Stimulated activated CD4-positive, alpha-beta T cell treated with anti-CD3 and anti-CD28 coated beads, TNF-alpha, amount 100 ng/mL, for 48 hours (primary cell): Measurements from ENCODE around the gene PDIA4.
A peak's percentile ranks its signal among the peaks of the same experiment; 100 is the strongest.
"Not testable (repeated sequence)": the region's sequence is repeated elsewhere in the genome, so short reads cannot be mapped to it uniquely, and the experiment has no call there.

Experiments
- DNase-seq, 3 donors: peaks; one replicate each; pipeline ENCODE4 v3.0.0-alpha.2; 2020; ENCODE audit warnings: low read depth in 3 of 3

PDIA4 gene

DNA sequence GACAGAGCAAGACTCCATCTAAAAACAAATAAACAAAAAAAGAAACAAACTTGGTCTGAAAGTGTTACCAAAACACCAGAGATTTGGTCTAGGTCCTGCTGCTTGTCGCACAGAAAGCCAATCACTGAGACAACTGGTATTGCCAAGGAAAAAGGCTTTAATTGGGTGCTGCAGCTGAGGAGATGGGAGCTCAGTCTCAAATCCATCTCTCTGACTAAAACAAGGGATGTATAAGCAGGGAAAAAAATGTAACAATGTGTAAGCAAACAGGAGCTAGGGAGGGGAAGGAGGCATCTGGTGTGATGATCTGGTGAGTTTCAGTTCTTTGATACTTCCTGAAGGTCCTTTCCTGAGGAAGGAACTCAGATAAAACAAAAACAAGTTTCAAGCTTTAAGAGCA, 8.4 kb upstream of the PDIA4 start:
- no peak for DNase-seq

GRCh38 chr7:149031353-149031910, 3.1 kb upstream of the PDIA4 start:
- no peak for DNase-seq

GRCh38 chr7:149030439-149030838, 2.1 kb upstream of the PDIA4 start:
- DNase-seq: not testable (repeated sequence)

GRCh38 chr7:149027611-149028345, 527 bp downstream of the PDIA4 start:
- DNase-seq: no peak

- DNase-seq: no peak
Observed at GRCh38 chr7:149027055-149027454, 1.2 kb downstream of the PDIA4 start.

- DNase-seq: no peak
Observed at GRCh38 chr7:149023662-149024061, 4.6 kb downstream of the PDIA4 start.

DNA sequence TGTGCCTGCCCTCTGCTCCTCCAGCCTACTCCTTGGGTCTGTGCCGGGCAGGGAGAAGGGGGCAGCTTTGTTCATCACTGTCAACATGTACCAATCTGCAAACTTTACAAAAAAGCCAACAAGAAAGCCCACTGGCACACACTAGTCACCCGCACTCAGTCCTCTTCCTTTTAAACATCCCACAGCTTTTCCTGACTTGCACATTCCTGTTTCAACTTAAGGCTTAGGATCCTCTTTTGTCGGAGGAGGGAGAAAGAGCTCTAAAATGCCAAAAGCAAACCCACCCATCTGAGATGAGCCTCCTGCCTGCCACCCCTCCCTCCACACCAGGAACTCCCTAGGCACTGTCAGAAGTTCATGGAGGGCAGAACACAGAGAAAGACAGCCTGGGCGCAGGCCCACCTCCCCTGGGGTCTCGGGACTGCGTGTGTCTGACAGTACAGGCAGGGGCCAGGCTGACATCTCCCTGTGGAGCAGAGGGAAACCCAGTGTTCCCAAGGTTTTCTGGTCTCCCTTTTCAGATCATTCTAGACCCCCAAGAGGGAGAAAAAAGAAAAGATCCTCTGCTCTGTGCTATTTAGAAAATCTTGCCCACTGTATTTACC, 5.4 kb downstream of the PDIA4 start:
- DNase-seq: no peak

DNA sequence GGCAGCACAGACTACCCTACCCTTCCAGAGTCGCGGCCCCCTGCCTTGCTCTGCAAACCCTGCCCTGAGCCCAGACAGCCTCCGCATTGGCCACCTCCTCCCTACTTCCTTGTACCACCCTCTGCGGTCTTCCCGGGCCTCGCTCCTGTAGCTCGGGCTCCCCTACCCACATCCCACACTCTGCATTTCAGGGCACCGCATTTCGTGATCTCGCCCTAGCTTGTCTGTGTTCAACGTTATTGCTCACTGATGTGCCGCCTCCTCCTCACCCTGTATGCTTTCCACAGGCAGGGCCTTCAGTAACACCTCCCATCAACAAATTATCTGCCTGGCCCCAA, 6.6 kb downstream of the PDIA4 start:
- DNase-seq: no peak

DNA sequence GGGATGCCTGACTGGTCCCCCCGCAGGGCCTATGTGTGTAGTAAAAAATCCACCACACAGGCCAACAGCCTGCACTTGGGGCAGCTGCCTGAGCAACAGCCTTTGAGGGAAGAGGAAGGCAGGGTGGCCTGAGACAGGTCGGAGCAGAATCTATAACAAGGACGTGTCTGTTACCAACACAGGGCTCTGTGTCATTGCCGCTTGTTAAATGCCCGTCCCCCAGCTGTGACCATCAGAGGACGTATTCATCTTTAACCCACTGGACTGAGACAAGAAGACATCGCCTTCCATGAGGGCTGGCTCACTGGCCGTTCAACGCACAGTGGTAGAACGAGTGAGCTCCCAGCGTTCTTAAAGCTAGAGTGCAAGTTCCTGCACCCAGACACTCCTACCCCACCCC, 7.8 kb downstream of the PDIA4 start:
- DNase-seq: no peak

DNA sequence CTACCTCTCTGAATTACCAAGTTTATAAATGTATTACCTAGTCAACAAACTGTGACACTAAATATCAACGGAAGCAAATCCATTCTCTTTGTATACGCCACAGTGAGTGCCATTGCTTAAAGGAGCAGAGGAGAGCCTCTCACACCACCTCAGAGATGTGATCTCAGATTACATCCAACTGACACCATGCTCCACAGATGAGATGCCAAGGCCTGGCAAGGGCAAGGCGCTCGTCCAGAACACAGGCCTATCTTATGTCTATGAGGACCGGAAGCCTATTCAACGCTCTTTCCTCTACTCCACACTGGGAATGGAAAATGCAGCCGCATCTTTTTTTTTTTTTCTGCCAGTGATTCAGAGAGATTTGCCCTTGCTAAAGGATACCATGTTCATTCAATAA, 11.4 kb downstream of the PDIA4 start:
- DNase-seq: no peak

DNA sequence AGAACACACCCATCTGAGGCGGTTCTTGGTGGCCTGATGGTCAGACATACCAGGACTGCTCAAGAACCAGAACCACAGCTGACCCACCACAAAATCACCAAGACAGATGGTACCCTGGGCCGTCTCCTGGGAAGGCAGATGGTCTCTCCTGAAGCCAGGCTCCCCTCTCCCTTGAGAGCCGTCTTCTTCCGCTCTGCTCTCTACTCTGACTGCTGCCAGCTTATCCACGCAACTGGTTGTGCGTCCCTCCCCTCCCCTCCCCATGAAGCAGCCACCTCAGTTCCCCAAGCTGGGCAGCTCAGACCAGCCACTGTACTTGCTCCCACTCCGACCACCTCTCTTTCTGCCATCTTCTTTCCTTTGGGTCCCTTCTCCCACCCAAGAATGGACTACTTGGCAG, 14.0 kb downstream of the PDIA4 start:
- no peak for DNase-seq

DNA sequence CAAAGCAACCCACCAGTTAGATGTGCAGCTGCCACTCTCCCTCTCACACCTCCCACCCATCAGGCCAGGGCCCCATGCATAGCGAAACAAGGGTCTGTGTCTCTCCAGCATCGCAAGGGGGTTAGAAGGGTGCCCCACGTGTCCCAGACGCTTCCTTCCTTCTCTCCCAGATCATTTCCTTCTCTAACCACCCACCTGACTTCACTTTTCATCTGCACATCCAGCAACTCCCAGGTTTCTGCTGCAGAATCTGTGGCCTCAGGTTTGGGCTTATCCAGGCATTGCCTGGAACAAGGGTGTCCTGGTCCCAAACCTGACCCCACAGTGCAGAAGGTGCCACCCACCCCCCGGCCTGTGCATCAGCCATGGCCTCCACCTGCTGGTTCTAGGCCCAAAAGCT, 14.4 kb downstream of the PDIA4 start:
- no peak for DNase-seq

DNA sequence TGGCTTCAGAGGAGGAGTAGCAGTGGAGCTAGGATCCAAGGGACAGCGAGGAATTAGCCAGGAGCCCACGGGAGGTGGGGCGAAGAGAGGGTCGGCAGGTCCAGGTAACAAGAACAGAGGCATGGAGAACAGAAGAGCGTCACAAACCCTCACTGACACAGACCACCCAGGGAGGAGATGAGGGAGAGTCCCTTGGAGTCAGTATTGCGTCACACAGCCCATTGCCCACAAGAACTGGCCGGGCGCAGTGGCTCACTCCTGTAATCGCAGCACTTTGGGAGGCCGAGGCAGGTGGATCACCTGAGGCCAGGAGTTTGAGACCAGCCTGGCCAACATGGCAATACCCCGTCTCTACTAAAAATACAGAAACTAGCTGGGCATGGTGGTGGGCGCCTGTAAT, 15.6 kb downstream of the PDIA4 start:
- not testable (repeated sequence) for DNase-seq

GRCh38 chr7:149011491-149011890, 16.8 kb downstream of the PDIA4 start:
- DNase-seq: no peak

GRCh38 chr7:149010451-149010850, 17.9 kb downstream of the PDIA4 start:
- DNase-seq: no peak

- DNase-seq: no peak
Observed at GRCh38 chr7:149009527-149009926, 18.8 kb downstream of the PDIA4 start.

- no peak for DNase-seq
Observed at GRCh38 chr7:149007611-149008010, 20.7 kb downstream of the PDIA4 start.

GRCh38 chr7:149007146-149007545, 21.2 kb downstream of the PDIA4 start:
- DNase-seq: no peak

DNA sequence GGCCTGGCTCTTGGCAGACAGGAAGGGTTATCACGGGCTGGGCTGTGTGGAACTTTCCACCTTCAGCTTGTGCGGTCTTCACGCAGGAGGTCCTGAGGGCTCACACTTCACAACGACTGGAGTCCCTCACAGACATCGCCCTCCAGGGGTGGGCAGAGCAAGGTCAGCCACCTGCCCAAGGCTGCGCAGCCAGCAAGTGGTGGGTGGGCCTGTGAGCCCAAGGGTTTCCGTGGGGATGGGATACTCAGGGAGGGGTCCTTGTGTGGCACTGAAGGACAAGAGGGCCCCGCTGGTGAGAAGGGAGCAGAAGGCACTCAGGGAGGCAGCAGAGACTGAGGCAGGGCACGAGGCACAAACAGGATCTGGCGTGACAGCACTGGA, 22.0 kb downstream of the PDIA4 start:
- no peak for DNase-seq

DNA sequence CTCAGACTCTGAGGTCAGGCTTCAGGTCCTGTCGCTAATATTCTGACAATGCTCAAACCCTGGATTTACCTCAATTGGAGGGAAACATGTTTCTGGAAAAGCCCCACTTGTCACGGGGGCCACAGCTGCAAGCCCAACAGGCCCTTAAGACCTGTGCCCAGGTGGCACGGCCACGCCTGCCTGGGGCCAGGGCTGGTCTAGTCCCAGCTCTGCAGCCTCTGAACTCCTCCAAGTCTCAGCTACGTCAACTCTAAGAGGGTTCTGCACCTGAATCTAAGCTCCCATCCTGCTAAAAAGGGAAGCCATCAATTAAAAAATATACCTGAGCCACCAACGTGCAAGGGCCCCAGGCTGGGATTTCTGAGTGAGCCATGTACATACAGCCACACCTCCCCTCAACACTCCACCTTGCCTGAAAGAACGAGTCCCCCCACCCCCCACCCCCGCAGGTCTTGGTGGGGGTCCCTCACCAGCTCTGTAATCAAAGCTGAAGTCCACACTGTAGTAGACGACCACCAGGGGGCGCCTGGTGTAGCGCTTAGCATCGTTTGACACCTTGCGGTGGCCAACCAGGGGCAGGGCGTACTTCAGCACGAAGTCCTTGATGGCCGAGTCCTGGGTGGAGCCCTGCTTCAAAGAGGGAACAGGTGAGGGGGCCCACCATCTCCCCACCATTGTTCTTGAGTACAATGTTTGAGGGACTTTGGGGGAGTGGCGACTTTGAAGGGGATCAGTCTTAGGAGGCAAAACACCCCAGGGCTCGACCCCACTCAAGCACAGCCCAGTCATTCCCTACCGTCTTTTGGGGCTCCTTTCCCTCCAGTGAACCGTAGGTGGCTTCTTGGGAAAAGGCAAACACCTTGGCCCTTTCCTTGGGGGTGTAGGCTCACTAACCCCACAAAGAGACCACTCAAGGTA, 22.6 kb downstream of the PDIA4 start:
- peak; percentile 47 to 75 (median 72) for DNase-seq

DNA sequence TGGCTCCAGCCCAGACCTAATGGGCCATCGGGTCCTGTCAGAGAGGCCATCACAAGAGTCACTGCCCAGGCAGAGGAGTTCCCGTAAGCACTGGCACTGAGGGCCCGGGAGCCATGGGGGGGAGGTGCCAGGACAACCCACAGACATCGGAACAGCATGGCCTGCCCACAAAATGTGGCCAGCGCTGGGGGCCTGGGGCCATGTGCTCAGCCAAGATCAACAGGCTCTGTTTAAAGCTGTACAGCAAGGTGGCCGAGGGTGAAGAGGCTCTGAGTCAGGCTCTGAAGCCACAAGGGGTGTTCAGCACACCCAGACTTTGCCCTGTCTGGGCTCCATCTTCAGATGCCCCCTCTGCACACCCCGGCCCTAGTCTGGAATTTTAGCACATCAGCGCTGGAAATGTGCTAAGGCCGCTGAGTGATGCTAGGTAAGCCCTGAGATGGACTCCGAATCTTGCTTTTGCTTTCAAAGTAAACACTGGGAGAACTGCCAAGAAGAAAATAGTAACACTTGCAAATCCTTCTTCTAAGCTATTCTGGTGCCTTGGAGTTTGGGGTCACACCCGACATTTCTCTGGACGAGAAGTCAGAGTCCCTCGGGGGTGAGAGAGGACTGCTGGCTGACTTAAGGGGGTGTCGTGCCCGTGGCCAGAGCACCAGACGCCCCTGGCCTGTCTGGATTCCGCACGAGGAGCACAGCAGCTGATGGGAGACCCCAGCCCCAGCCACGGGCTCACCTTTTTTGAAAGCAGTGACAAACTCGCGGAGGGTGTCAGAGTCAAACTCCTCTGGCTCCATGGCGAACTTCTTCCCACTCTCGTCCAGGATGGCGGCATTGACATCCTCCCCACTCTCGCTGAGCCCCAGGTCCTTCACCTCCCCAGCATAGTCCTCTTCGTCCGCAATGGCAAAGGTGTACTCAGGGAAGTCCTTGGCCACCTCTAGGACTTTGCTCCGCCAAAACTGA, 23.6 kb downstream of the PDIA4 start:
- no peak for DNase-seq
